Spleen (tissue), 11 donors: ENCODE results near the gene EPHB4. TPM values are rescaled to one million over a fixed set of nuclear protein-coding genes. Genes with fewer than 3 reads are reported as not detected.

Experiments used
- DNase-seq: peaks from one replicate; pipeline ENCODE4 v3.0.0-alpha.2; 2020
- H3K27ac ChIP-seq, 8 donors: fragments of 200-600 bp; sonication (generic) in 7 of 8; 1 replicate in 4 of 8; 2 replicates in 4 of 8; pipeline versions ENCODE4 v1.5.0 to v1.8.0; 2016 to 2021; ENCODE audit warnings: inconsistent platforms in 4 of 8, mild to moderate bottlenecking in 4 of 8, moderate library complexity in 1 of 8
- H3K27me3 ChIP-seq, 7 donors: fragments of 200-600 bp; sonication (generic) in 6 of 7; replicated peaks in 1 of 7; 1 replicate in 4 of 7; 2 replicates in 3 of 7; pipeline versions ENCODE4 v1.5.0 to v1.8.0; 2016 to 2021; ENCODE audit warnings: inconsistent platforms in 3 of 7, mild to moderate bottlenecking in 1 of 7
- H3K36me3 ChIP-seq, 6 donors: fragments of 200-600 bp; sonication (generic) in 5 of 6; 1 replicate in 4 of 6; 2 replicates in 2 of 6; pipeline versions ENCODE4 v1.5.0 to v1.8.0; 2016 to 2021; ENCODE audit warnings: inconsistent platforms in 2 of 6
- H3K4me1 ChIP-seq, 6 donors: fragments of 200-600 bp; sonication (generic) in 5 of 6; 1 replicate in 3 of 6; 2 replicates in 3 of 6; pipeline versions ENCODE4 v1.5.0 to v1.8.0; 2016 to 2021; ENCODE audit warnings: inconsistent platforms in 3 of 6
- H3K4me3 ChIP-seq, 8 donors: fragments of 200-600 bp; sonication (generic) in 7 of 8; 1 replicate in 4 of 8; 2 replicates in 4 of 8; pipeline versions ENCODE4 v1.5.0 to v1.8.0; 2016 to 2021; ENCODE audit warnings: inconsistent platforms in 4 of 8, mild to moderate bottlenecking in 4 of 8, moderate library complexity in 2 of 8
- H3K9me3 ChIP-seq, 8 donors: fragments of 200-600 bp; sonication (generic) in 7 of 8; 1 replicate in 4 of 8; 2 replicates in 4 of 8; pipeline versions ENCODE4 v1.5.0 to v1.8.0; 2016 to 2021; ENCODE audit warnings: inconsistent platforms in 4 of 8
- CTCF ChIP-seq, 11 experiments: fragments of 200-600 bp in 7 of 11; fragments of 450-650 bp in 4 of 11; sonication (generic) in 4 of 11; IDR thresholded peaks in 8 of 11; conservative IDR thresholded peaks in 3 of 11; 1 replicate in 7 of 11; 2 replicates in 4 of 11; pipeline versions ENCODE4 v1.4.0 to v1.8.0; 2016 to 2021; ENCODE audit warnings: antibody characterized with exemption in 11 of 11, inconsistent platforms in 4 of 11, mild to moderate bottlenecking in 1 of 11
- POLR2A ChIP-seq, 3 donors: fragments of 450-650 bp; IDR thresholded peaks; one replicate each; pipeline ENCODE4 v1.5.1; 2017; ENCODE audit warnings: antibody characterized with exemption in 3 of 3, mild to moderate bottlenecking in 1 of 3
- POLR2AphosphoS5 ChIP-seq, 3 donors: sonication (generic); formaldehyde crosslinking; IDR thresholded peaks; one replicate each; pipeline ENCODE4 v1.5.1; 2017; ENCODE audit warnings: antibody characterized with exemption in 3 of 3
- WGBS, 5 donors: extraction: QIAGEN DNeasy Blood & Tissue Kit in 3 of 5; methylation state at CpG; one replicate each; pipeline versions ENCODE4 v1.1.5 to v1.1.7; 2013 to 2018; 5-methylcytosine and 5-hydroxymethylcytosine counted together
- intact Hi-C: fragments of 100-400 bp; cut with DNase I; formaldehyde crosslinking; loops from one replicate; pipeline ENCODE4 v1.15.0; 2023; ENCODE audit warnings: low total_unique reads
- microRNA-seq, 3 donors: library from miRNA; unstranded; fragments of <30 nt; microRNA quantifications; one replicate each; pipeline versions ENCODE4 to v1.1.0, GENCODE V29; 2019 to 2020
- polyA plus RNA-seq, 3 donors: library from polyadenylated mRNA; stranded (reverse); fragments of 200-250 nt; gene quantifications; one replicate each; pipeline ENCODE4 v1.2.1, GENCODE V29; 2013
- small RNA-seq, 4 donors: library from RNA; depleted of rRNA; stranded (forward); fragments of <200 nt; gene quantifications; one replicate each; pipeline ENCODE3, GENCODE V24; 2016
- total RNA-seq, 7 donors: library from RNA; depleted of rRNA in 3 of 7; stranded (reverse); fragments of >200 nt in 3 of 7; fragmentation: NEBNext Ultra II Directional in 4 of 7; extraction: Animal tissue kit (Norgen Biotek cat#: 25700) in 4 of 7; gene quantifications; one replicate each; pipeline versions ENCODE4 v1.1.0 to v1.2.1, GENCODE V29; 2016 to 2021
- donor health status: healthy with polysubstance abuse.
- donor health status: DM: no; HTN: no; CAD: no; lungs with moderate emphysema.
- donor health status: DM: no; HTN: no; CAD: no.
- donor health status: Bipolar disorder and iron deficiency.
- donor health status: healthy.
- donor health status: DM: no; HTN: no; CAD: no.
- donor health status: DM: yes; HTN: yes; CAD: no.

EPHB4 gene
- total and polyA plus RNA-seq, 10 donors, result 14.8 to 157 (median 101) TPM

- H3K27me3 ChIP-seq, result peaks cover 0 to 41% (median 6%) of the 10 kb centered on the region in 7 donors
- H3K36me3 ChIP-seq, result no peaks in the 10 kb centered on the region
- H3K4me3 ChIP-seq, result no peak overlapping the region
- DNase-seq, result no peak
- no peaks in the 10 kb centered on the region for H3K4me1 ChIP-seq
- no peak overlapping the region for H3K27ac ChIP-seq
- no peaks in the 10 kb centered on the region for H3K9me3 ChIP-seq
- no peak for TF ChIP-seq POLR2AphosphoS5 (IDR thresholded peaks at IDR 0.05)
- no peak for TF ChIP-seq POLR2A (IDR thresholded peaks at IDR 0.05)
- TF ChIP-seq CTCF (IDR thresholded peaks at IDR 0.05 in 8 of 11, conservative IDR thresholded peaks at IDR 0.05 in 3 of 11), result no peak
- intact Hi-C loops, result no loop called here
- WGBS, 5 donors, result 63 to 75% (median 75%) methylated on average over 5 of the region's 5 CpGs
Measured at GRCh38 chr7:100752994-100753393, 74.3 kb downstream of the EPHB4 start.

Small RNA genes lying within 50 kb of the gene (microRNA-seq; reads per million reads assigned to microRNA genes)
- gene MIR6875, result 0 reads per million in 3 donors

Small RNA genes lying within 50 kb of the gene (small RNA-seq; reads per million reads assigned to genes)
- 0 reads per million in 4 donors for gene RN7SL750P

Other genes starting within 250 kb of the EPHB4 start
- 100 to 1,000 TPM; 145 to 333 (median 186) TPM for gene LRCH4, start 241.4 kb downstream of the EPHB4 start, total RNA-seq
- gene LRCH4, start 241.4 kb downstream of the EPHB4 start, polyA plus RNA-seq, result 100 to 1,000 TPM; 151 to 310 (median 269) TPM
- 1 to 10 TPM in 4 of 7 donors, under 1 TPM in 2, not detected in 1; 0.54 to 1.5 (median 1.2) TPM for gene FBXO24, start 241.2 kb downstream of the EPHB4 start, total RNA-seq
- gene FBXO24, start 241.2 kb downstream of the EPHB4 start, polyA plus RNA-seq, result 1 to 10 TPM in 2 of 3 donors, under 1 TPM in 1; 0.67 to 1.6 (median 1.2) TPM
- gene PCOLCE, start 225.2 kb downstream of the EPHB4 start, total RNA-seq, result 10 to 100 TPM in 6 of 7 donors, 1 to 10 TPM in 1; 7.1 to 31.4 (median 21.9) TPM
- 10 to 100 TPM; 29.0 to 38.7 (median 30.2) TPM for gene PCOLCE, start 225.2 kb downstream of the EPHB4 start, polyA plus RNA-seq
- 10 to 100 TPM; 13.4 to 20.4 (median 16.0) TPM for gene MOSPD3, start 215.0 kb downstream of the EPHB4 start, total RNA-seq
- 10 to 100 TPM; 11.2 to 16.8 (median 13.9) TPM for gene MOSPD3, start 215.0 kb downstream of the EPHB4 start, polyA plus RNA-seq
- gene TFR2, start 186.0 kb downstream of the EPHB4 start, total RNA-seq, result 1 to 10 TPM; 1.9 to 6.6 (median 2.4) TPM
- gene TFR2, start 186.0 kb downstream of the EPHB4 start, polyA plus RNA-seq, result 1 to 10 TPM; 1.7 to 1.9 (median 1.8) TPM
- not detected for gene ACTL6B, start 171.1 kb downstream of the EPHB4 start, total RNA-seq
- not detected for gene ACTL6B, start 171.1 kb downstream of the EPHB4 start, polyA plus RNA-seq
- gene GNB2, start 153.8 kb downstream of the EPHB4 start, total RNA-seq, result 100 to 1,000 TPM; 207 to 342 (median 270) TPM
- gene GNB2, start 153.8 kb downstream of the EPHB4 start, polyA plus RNA-seq, result 100 to 1,000 TPM; 104 to 195 (median 121) TPM
- 100 to 1,000 TPM in 1 of 7 donors, 10 to 100 TPM in 6; 35.3 to 102 (median 71.5) TPM for gene GIGYF1, start 133.3 kb downstream of the EPHB4 start, total RNA-seq
- gene GIGYF1, start 133.3 kb downstream of the EPHB4 start, polyA plus RNA-seq, result 10 to 100 TPM; 15.4 to 56.2 (median 36.0) TPM
- 10 to 100 TPM; 14.9 to 22.8 (median 17.2) TPM for gene POP7, start 121.4 kb downstream of the EPHB4 start, total RNA-seq
- 10 to 100 TPM; 30.6 to 39.1 (median 38.2) TPM for gene POP7, start 121.4 kb downstream of the EPHB4 start, polyA plus RNA-seq
- gene EPO, start 107.1 kb downstream of the EPHB4 start, total RNA-seq, result under 1 TPM in 1 of 7 donors, not detected in 6; 0.42 TPM
- gene EPO, start 107.1 kb downstream of the EPHB4 start, polyA plus RNA-seq, result under 1 TPM; 0.06 to 0.26 (median 0.13) TPM
- not detected for gene ZAN, start 93.9 kb downstream of the EPHB4 start, total RNA-seq
- gene ZAN, start 93.9 kb downstream of the EPHB4 start, polyA plus RNA-seq, result under 1 TPM in 1 of 3 donors, not detected in 2; under 0.01 TPM
- 100 to 1,000 TPM in 1 of 7 donors, 10 to 100 TPM in 6; 34.4 to 109 (median 55.7) TPM for gene SLC12A9, start 25.2 kb upstream of the EPHB4 start, total RNA-seq
- gene SLC12A9, start 25.2 kb upstream of the EPHB4 start, polyA plus RNA-seq, result 10 to 100 TPM; 17.0 to 48.4 (median 39.3) TPM
- gene TRIP6, start 39.9 kb upstream of the EPHB4 start, total RNA-seq, result 10 to 100 TPM; 17.6 to 30.2 (median 22.2) TPM
- gene TRIP6, start 39.9 kb upstream of the EPHB4 start, polyA plus RNA-seq, result 10 to 100 TPM; 12.4 to 22.4 (median 14.8) TPM
- 100 to 1,000 TPM in 4 of 7 donors, 10 to 100 TPM in 3; 67.0 to 160 (median 132) TPM for gene SRRT, start 47.6 kb upstream of the EPHB4 start, total RNA-seq
- 100 to 1,000 TPM in 1 of 3 donors, 10 to 100 TPM in 2; 54.7 to 104 (median 92.6) TPM for gene SRRT, start 47.6 kb upstream of the EPHB4 start, polyA plus RNA-seq
- 1 to 10 TPM; 1.3 to 5.6 (median 2.8) TPM for gene UFSP1, start 62.2 kb upstream of the EPHB4 start, total RNA-seq
- gene UFSP1, start 62.2 kb upstream of the EPHB4 start, polyA plus RNA-seq, result 1 to 10 TPM; 4.2 to 6.9 (median 5.1) TPM
- gene ACHE, start 68.4 kb upstream of the EPHB4 start, total RNA-seq, result 10 to 100 TPM in 1 of 7 donors, 1 to 10 TPM in 6; 2.1 to 10.8 (median 4.4) TPM
- 1 to 10 TPM; 2.0 to 3.7 (median 3.1) TPM for gene ACHE, start 68.4 kb upstream of the EPHB4 start, polyA plus RNA-seq
- gene MUC3A, start 122.0 kb upstream of the EPHB4 start, total RNA-seq, result under 1 TPM; 0.07 to 0.73 (median 0.30) TPM
- under 1 TPM; 0.17 to 0.29 (median 0.27) TPM for gene MUC3A, start 122.0 kb upstream of the EPHB4 start, polyA plus RNA-seq
- under 1 TPM in 5 of 7 donors, not detected in 2; 0.07 to 0.89 (median 0.57) TPM for gene MUC12, start 142.0 kb upstream of the EPHB4 start, total RNA-seq
- gene MUC12, start 142.0 kb upstream of the EPHB4 start, polyA plus RNA-seq, result 1 to 10 TPM in 2 of 3 donors, under 1 TPM in 1; 0.90 to 1.7 (median 1.3) TPM
- not detected for gene MUC17, start 192.6 kb upstream of the EPHB4 start, total RNA-seq
- gene MUC17, start 192.6 kb upstream of the EPHB4 start, polyA plus RNA-seq, result not detected